Inflammatory macrophage treated with lipopolysaccharide for 1 hour (primary cell): ENCODE measurements around the gene TNKS1BP1.
A peak's percentile ranks its signal among the peaks of the same experiment; 100 is the strongest.
"Not testable (repeated sequence)": the region's sequence is repeated elsewhere in the genome, so short reads cannot be mapped to it uniquely, and the experiment has no call there.

ENCODE experiments used
- DNase-seq, 2 donors: peaks; one replicate each; pipeline ENCODE4 v3.0.0-alpha.2; 2020 to 2022

The TNKS1BP1 gene

GRCh38 chr11:57309106-57310059 is 15.4 kb downstream of the TNKS1BP1 start:
- no peak for DNase-seq

- no peak for DNase-seq
Measured at GRCh38 chr11:57308426-57309060, 16.2 kb downstream of the TNKS1BP1 start.

- DNase-seq = no peak
Measured at GRCh38 chr11:57307666-57308270, 17.0 kb downstream of the TNKS1BP1 start.

GRCh38 chr11:57306940-57307565 is 17.7 kb downstream of the TNKS1BP1 start:
- DNase-seq = peak; percentile 25 to 52

GRCh38 chr11:57306161-57306876 is 18.4 kb downstream of the TNKS1BP1 start:
- peak in 1 of 2 donors; percentile 16 for DNase-seq

GRCh38 chr11:57305523-57305922 is 19.2 kb downstream of the TNKS1BP1 start:
- no peak for DNase-seq

GRCh38 chr11:57303990-57304579 is 20.7 kb downstream of the TNKS1BP1 start:
- DNase-seq = no peak

GRCh38 chr11:57303280-57303989 is 21.3 kb downstream of the TNKS1BP1 start:
- DNase-seq = no peak

- no peak for DNase-seq
Measured at GRCh38 chr11:57302489-57302888, 22.3 kb downstream of the TNKS1BP1 start.

DNA sequence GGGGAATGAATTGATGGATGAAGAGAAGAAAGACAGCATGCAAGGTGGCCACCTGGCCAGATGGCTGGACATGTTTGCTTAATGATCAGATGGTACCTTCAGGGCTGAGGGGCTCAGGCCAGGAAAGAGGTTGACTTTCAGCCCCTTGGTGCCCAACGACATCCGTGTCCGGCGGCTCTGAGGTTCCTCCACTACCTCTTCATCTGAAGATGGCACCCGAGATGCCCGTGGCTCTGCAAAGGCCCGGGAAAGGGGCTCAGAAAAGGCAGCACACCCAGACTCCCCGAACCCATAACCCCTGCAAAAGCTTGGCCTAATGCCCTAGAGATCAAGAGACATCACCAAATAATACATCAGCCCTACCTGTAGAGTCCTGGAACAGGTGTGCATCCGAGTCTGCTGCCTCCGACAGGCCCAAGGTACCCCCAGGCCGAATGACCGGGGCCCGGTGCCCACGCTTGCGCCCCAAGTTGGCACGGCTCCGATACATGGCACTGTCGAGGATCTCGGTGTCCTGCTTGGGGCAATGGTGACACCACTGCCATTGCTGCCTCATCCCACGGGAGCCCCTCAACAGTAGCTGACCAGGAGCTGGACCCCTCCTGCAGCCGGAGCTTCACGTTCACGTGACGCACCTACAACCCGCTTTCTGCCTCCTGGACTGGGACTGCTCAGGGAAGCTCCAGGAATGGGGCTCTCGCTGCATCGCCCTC is 22.9 kb downstream of the TNKS1BP1 start:
- DNase-seq = no peak

DNA sequence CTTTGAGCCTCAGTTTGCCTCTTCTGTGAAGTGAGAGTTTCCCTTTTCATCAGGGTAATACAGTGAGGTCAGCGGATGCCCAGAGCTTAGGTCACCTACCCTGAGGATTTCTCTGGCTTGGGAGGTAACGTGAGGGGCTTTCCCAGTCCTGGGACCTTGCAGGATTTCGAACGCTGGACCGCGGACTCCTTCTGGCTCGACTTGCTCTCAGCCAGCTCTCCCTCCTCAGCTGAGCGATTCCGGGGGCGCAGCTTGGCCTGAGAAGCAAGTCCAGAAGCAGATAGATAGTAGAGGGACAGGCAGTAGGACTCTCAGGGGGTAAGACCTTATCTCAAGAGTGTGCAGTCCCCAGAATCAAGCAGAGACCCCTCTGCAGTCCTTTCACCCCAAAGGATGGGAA is 24.0 kb downstream of the TNKS1BP1 start:
- no peak for DNase-seq

DNA sequence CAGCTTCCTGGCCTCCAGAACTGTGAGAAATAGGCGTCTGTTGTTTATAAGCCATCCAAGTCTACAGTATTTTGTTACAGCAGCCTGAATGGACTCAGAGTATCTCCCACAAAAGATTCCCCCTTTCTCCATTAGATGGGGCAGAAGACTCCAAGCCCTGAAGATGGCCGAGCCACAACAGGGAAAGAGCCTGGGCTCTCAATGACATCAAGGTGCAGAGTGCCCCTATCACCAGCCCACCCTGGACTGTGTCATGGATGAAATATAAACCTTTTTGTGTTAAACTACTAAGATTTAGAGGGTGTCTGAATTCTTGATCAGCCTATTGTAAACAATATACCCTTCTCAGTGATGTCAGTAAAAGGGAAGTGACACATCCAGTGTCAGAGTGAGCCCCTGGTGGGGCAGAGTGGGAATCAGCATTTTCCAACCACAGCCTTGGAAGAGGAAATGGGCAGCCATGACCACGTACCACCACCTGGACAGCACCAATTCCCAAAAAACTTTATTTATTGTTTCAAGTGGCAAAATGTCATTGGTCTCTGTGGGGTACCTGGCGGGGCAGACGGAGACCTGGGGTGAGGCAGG is 25.5 kb downstream of the TNKS1BP1 start:
- no peak for DNase-seq

- DNase-seq = no peak
Measured at GRCh38 chr11:57297221-57297620, 27.5 kb downstream of the TNKS1BP1 start.

DNA sequence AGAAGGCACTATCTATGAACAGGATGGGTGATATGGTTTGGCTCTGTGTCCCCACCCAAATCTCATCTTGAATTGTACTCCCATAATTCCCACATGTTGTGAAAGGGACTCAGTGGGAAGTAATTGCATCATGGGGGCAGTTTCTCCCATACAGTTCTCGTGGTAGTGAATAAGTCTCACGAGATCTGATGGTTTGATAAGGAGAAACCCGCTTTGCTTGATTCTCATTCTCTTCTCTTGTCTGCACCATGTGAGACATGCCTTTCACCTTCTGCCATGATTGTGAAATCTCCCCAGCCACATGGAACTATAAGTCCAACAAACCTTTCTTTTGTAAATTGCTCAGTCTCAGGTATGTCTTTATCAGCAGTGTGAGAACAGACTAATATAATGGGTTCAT is 28.5 kb downstream of the TNKS1BP1 start:
- not testable (repeated sequence) for DNase-seq

DNA sequence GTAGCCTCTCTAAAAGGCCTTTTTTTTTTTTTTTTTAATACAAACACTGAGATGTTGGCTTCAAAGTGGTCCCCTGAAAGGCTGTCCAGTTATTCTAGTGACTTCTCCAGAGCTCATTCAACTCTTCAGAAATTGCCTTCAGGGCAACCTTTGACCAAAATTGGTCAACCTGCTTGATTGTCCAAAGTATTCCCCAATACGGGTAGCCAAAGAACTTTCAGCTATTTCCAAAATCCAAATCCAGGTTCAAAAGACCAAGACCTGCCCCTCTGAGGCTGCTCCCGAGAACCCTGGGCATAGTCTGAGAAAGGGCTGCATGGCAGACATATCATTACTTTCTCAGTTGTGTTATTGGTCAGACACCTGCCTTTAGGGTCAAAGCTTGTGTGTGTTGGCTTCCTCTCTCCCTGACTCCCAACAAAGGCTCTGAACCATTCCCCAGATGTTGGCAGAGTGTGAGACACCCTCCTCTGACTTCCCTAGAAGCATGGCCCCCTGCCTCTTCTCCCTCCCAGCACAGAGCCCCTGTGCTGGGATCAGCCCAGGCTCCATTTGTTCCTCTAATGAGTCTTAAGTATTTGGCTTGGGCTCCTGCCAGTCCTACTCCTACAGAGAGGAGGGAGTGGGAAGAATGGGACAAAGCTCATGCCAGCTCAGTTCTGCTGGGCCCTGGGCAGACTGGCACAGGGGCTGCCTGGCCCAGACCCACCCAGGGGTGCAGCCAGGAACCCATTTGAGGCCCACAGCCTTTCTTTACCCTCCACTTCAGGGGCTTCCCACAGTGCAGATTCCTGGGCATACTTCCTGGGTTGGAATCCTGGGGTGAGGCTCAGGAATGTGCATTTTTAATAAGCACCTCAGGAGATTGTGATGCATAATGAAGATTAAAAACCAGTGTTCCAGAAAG is 30.3 kb downstream of the TNKS1BP1 start:
- no peak for DNase-seq

DNA sequence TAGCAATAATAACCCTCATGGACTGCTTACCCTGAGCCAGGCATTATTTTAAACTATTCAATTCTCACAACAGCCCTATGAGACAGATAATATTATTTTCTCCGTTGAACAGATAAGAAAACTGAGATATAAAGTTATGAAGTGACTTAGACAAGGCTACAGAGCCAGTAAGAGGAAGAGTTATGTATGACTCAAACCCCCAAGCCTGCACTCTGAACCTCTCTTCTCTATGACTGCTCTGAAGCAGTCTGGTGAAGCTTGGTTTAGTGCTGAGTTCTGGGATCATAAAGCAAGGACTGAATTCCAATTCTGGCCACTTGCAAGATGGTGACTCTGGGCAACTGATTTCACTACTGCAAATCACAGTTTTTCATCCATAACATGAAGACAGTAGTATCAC is 34.5 kb downstream of the TNKS1BP1 start:
- no peak for DNase-seq

- DNase-seq = no peak
Measured at GRCh38 chr11:57288771-57289579, 35.8 kb downstream of the TNKS1BP1 start.

GRCh38 chr11:57287884-57288283 is 36.9 kb downstream of the TNKS1BP1 start:
- DNase-seq = no peak
